Testis (tissue), 2 donors: ENCODE measurements around the gene TLE5.

Experiments
- CTCF ChIP-seq, 3 experiments: fragments of 450-650 bp in 2 of 3; fragments of 200-600 bp in 1 of 3; sonication (generic) in 1 of 3; IDR thresholded peaks; one replicate each; pipeline ENCODE4 v1.5.1; 2016 to 2019; ENCODE audit warnings: antibody characterized with exemption in 3 of 3, mild to moderate bottlenecking in 2 of 3, moderate library complexity in 1 of 3
- POLR2A ChIP-seq: fragments of 450-650 bp; IDR thresholded peaks from one replicate; pipeline ENCODE4 v1.6.1; 2017; ENCODE audit warnings: antibody characterized with exemption, mild to moderate bottlenecking, moderate library complexity

- no peak for TF ChIP-seq CTCF (IDR thresholded peaks at IDR 0.05)
- no peak for TF ChIP-seq POLR2A
Observed at GRCh38 chr19:3056417-3057088, 5.7 kb downstream of the TLE5 start.
